GM18519 (cell line): ENCODE data around the gene FRS3.
A peak's percentile ranks its signal among the peaks of the same experiment; 100 is the strongest.

Experiments
- ATAC-seq: cut with Tn5 transposase; IDR thresholded peaks from one replicate; pipeline ENCODE4 v1.9.1; 2021; ENCODE audit warnings: mild to moderate bottlenecking, moderate library complexity; ENCODE audit not compliant: unreplicated experiment, low FRiP score

Gene FRS3

GRCh38 chr6:41747256-41748101, 32.2 kb downstream of the FRS3 start, which contains the start of gene PGC:
Gene PGC (minus strand): TSS chr6:41747397. CDS start chr6:41747334, 63 bp downstream.
- no peak for ATAC-seq

DNA sequence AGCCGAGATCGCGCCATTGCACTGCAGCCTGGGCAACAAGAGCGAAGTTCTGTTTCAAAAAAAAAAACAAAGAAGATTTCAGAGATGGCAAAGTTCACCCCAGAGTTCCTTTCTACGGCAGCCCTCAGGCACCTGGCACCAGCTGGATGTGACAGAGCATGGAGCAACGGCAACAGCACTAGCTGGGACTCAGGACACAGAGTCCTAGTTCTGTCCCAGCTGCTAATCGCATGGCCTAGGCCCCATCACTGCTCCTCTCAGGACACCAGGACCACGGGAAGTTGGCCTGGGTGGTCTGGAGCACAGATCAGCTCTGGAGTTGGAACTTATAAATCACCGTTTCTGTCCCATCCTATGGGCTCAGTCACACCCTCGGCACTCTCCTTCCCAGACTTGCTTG, 33.6 kb downstream of the FRS3 start:
- no peak for ATAC-seq

GRCh38 chr6:41744236-41744787, 35.4 kb downstream of the FRS3 start:
- no peak for ATAC-seq

DNA sequence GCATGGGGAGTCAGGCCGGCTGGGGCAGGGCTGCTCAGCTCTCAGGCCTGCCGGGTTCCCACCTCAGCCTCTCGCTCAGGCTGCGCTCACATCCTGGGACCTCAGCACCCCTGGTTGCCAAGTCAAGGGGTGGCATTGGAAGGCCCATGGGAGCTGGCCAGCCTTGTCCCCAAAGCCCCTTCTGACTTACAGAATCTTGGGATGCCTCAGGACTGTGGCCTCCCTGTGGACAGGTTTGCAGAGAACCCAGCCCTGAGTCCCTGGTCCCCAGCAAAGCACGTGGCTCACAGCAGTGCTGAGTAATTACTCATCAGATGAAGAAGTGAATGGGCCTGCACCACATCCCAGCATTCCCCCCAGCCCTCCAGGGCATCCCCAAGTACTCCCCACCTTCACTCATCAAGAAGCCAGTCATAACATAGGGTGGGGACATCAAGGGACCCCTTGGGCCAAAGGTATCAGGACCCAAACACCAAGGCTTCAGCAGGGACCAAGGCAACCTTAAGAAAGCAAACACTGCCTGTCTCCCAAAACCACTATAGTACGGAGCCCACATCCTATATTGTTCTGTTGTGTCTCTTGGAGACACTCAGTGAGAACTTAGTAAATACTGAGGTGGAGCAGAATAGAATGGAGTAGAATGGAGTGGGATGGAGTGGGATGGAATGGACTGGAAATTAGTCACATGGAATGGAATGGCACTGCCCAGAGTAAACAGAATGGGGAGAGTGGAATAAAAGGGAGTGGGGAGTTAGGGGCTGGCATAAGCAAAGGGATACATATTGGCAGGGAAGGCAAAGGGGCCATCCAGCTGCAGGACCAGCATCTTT, 36.1 kb downstream of the FRS3 start:
- no peak for ATAC-seq

- ATAC-seq = no peak
Measured at GRCh38 chr6:41741625-41742490, 37.8 kb downstream of the FRS3 start.

DNA sequence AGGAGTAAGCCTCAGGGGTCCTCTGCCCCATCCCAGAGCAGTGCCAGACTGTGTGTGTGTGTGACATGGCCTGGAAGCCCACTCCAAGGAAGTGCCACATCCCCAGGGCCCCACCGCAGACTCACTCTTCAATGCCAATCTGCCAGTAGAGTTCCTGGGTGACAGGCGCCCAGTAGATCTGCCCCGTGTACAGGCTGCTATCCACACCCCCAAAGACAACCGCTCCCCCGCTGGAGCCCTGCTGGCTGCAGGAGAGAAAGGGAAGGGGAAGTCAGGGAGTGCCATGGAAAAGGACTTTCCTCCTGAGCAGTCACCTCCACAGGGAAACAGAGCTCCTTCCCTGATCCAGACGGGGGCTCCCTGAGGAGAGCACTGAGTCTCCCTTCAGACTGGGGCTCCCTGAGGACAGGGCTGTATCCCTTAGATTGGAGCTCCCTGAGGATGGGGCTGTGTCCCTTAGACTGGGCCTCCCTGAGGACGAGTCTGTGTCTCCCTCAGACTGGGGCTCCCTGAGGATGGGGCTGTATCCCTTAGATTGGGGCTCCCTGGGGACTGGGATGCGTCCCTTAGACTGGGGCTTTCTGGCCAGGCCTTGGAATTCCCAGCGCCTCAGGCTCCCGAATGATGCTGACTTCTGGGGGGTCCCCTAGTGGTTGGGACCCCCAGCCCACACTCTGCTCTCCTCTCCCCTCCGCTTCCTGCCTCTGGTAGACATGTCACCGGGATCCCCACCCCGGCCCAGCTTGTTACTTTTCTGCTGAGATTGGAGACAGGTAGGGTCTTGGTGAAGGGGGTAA, 39.1 kb downstream of the FRS3 start:
- no peak for ATAC-seq

DNA sequence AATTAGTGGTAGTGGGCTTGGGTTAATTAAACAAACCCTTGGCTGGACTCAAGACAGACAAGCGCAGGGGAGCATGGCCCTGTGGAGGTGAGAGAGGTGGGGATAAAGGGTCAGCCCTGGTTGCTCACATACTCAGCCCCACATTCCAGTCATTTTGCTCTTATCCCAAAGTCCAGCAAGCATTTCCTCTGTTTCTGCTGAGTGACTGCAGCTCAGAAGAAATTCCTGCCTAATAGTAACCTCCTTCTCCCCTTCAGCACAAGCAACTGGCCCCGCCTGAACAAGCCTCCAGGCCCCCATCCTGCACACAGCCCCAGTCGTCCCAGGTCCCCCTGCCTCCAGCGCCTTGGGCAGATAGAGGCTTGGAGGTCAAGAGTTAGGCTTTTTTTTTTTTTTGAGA, 40.7 kb downstream of the FRS3 start:
- ATAC-seq = no peak

DNA sequence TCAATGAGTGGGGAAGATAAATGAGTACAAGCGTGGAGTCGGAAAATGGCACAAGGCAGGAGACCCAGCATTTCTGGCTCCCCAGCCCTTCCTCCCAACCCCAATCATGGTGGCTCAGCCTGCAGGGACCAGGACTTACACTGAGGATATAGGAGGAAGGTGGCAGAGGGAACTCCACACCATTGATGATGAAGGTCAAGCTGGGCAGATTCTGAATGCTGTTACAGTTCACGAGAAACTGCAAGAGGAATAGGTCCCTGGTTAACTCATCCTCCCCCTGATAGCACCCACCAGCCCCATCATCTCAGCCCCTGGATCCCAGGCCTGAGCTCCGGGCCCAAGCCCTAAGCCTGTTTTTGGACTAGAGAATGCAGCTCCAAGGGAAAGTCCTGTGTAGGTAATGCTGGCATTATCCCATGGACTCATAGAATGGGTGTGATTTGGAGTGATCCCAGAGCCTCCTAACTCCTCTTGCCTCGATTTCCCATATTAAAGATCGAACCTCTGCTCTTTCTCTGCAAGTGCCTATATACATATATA, 42.0 kb downstream of the FRS3 start:
- no peak for ATAC-seq

DNA sequence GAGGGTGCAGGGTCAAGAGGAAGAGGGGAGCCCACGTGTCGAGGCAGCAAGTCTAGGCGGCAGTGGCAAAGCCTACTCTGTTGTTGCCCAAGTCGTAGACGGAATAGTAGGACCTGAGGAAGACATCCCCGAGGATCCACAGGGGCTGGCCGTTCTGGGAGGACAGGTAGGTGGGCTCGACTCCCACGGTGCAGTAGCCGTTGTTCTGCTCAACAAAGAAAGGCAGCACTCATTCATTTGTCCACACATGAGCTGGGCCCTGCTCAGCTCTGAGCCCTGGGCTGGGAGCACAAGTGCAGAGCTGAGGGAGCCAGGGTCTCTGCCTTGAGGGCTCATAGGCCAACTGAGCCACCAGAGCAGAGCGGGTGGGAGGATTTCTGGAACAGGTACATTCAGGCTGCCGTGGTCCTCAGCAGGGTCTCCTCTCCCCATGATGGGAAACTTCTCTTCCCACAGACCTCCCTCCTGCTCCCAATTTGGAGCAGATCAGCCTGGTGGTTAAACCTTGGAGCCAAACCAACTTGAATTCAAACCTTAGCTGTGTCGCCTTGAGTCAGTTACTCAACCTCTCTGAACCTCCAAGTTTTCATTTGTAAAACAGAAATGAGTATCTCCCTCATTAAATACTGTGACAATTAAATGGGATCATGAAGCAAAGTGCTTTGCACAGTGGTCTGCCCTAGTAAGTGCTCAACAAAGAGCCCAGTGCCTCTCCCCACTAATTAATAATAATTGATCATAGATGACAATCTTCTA, 42.7 kb downstream of the FRS3 start:
- ATAC-seq = no peak

DNA sequence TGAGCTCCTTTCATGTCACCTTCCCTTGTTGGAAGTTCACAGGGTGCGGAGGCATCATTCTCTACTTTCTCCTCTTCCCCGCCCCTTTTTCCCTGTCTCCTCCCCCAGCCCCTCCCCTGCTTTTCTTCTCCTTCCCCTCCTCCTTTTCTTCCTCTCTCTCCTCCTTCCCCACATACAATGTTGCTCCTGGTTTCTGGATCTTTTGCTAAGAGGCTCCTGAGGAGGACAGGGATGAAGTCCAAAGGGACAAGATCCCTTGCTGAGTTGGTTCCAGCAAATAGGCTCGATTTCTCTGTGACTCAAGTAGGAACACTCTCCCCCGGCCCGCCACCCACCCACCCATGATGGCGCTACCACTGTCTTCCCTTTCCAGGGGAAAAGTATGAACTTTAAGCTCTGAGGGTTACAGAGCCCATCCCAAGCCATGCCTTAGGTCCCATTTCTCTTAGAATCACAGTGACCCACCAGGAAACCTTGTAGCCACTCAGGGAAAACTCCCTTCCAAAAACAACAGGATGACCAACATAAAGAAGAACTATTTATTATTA, 43.4 kb downstream of the FRS3 start:
- ATAC-seq = no peak

- ATAC-seq = peak; percentile 39
Measured at GRCh38 chr6:41735427-41736185, 44.1 kb downstream of the FRS3 start, which contains the start of gene TFEB. Gene TFEB (minus strand): TSS chr6:41735608. CDS start chr6:41691213, 44,395 bp downstream.

DNA sequence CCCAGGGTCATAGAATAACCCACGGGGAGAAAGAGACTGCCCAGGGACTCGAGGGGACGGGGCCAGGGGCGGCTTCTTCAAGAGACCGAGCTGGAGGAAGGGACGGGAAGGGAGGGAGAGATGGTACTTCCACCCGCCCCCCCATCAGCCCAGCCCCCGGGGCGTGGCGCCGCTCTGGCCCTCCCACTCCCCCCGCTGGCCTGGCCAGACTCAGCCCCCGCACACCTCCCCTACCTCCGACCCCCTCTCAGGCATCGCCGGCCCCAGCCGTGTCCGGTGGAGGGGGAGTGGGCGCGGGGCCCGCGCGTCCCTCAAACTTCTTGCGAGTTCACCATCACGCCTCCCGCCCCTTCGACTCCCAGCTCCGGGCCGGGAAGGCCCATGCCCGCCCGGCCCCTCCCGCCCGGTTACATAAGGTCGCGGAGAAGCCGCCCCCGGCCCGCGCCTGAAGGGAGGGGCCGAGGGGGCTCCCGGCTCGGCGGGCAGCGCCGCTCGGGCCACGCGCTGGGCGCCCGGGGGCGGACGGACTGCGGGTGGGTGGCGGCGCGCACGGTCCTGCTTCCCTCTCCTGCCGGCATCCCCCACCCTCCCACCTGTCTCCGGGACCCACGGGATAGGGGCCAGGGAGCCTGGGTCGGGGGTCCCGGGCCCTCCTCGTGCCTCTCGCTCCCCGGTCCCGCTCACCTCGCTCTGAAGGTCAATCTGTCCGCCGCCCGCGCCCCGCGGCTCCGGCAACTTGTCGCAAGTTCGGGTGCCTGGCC, 44.9 kb downstream of the FRS3 start:
- peak; percentile 13 for ATAC-seq

DNA sequence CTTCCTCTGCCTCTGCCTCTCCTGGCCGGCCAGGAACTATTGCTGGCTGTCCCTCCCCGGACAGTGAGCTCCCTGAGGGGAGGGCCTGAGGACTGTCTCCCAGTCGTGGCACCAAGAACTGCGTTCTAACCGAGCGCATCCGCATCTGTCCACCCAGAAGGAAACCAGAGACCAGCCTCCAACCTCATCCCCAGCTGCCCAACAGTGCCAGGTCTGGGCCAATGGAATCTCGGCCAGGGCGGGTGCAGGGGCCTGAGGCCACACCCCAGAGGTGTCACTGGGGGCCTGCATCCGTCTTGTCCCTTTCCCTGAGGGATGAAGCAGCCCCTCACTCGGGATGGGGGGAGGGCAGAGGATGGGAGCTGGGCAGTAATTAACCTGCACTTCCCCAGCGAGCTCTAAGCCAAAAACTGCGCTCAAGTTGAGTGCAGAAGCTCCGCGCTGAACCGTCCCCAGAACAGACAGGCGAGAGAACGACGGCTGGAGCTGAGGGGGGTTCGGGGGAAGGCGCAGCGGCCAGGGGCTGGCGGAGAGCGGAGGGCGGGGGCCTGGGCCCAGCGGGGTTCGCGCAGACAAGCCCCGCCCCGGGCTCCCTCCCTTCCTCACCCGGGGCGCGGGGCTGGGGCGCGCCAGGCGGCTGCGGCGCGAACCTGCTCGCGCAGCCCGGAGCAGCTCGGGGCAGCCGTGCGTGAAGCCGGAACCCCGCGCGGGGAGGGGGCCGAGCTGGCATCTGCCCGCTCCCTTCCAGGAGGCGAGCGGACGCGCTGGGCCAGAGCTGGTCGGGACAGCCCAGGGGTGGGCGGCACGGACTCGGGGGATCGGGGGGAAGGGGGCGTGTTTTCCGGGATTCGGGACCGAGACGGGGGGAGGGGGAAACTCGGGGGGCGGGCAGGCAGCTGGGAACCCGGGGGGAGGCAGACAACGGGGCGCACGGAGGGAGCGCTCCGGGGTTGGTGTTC, 45.7 kb downstream of the FRS3 start:
- no peak for ATAC-seq

DNA sequence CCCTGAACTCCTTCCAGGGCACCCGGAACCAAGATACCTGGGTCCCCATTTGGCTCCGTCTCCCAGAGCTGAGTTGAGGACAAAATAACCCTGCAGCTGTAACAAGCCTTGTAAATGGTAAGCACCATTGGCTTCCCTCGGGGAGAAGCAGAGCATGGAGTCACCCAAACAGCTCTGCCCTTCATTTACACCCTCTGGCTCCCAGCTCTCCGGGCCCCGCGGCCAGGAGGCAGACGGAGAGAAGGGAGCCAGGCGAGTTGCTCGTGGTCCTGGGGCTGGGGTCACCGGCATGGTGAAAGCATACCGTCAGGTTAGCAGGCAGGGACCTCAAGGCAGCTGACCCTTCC, 46.4 kb downstream of the FRS3 start:
- ATAC-seq = no peak

GRCh38 chr6:41732591-41733359, 46.9 kb downstream of the FRS3 start:
- peak; percentile 28 for ATAC-seq
